Pancreas (tissue), 10 donors: Measurements from ENCODE around the gene RXFP4. TPM values are rescaled to one million over a fixed set of nuclear protein-coding genes. Genes with fewer than 3 reads are reported as not detected.

ENCODE experiments used
- ATAC-seq, 4 donors: fragments of 200-7000 bp; cut with Tn5 transposase; one replicate each; pipeline versions ENCODE4 v1.8.0 to v1.9.1; 2020; ENCODE audit warnings: mild to moderate bottlenecking in 4 of 4, moderate library complexity in 4 of 4
- DNase-seq, 6 donors: peaks; one replicate each; pipeline ENCODE4 v3.0.0-alpha.2; 2020
- FAIRE-seq: peaks from 2 replicates; lab custom pipeline; 2012; peaks lifted over from hg19 to GRCh38; lab: Jason Lieb, UNC
- H3K27ac ChIP-seq, 4 donors: fragments of 200-600 bp; sonication (generic); 1 replicate in 3 of 4; 2 replicates in 1 of 4; pipeline versions ENCODE4 v1.5.0 to v1.8.0; 2020
- H3K27me3 ChIP-seq, 4 donors: fragments of 200-600 bp; one replicate each; pipeline ENCODE4 v1.8.0; 2021
- H3K36me3 ChIP-seq, 3 donors: fragments of 200-600 bp; sonication (generic) in 1 of 3; one replicate each; pipeline versions ENCODE4 v1.5.0 to v1.8.0; 2020 to 2021
- H3K4me1 ChIP-seq, 3 donors: fragments of 200-600 bp; one replicate each; pipeline ENCODE4 v1.8.0; 2021
- H3K4me3 ChIP-seq, 4 donors: fragments of 200-600 bp; sonication (generic) in 2 of 4; one replicate each; pipeline versions ENCODE4 v1.5.0 to v1.8.0; 2020 to 2021
- H3K9me3 ChIP-seq, 4 donors: fragments of 200-600 bp; one replicate each; pipeline ENCODE4 v1.8.0; 2021
- CTCF ChIP-seq, 4 donors: fragments of 200-600 bp; sonication (generic) in 3 of 4; IDR thresholded peaks; one replicate each; pipeline versions ENCODE4 v1.5.0 to v1.8.0; 2021; ENCODE audit warnings: antibody characterized with exemption in 4 of 4
- WGBS, 2 donors: extraction: QIAGEN DNeasy Blood & Tissue Kit; methylation state at CpG; one replicate each; pipeline ENCODE4 v1.1.7; 2013; 5-methylcytosine and 5-hydroxymethylcytosine counted together
- intact Hi-C, 3 donors: fragments of 100-400 bp; cut with DNase I; formaldehyde crosslinking; loops; one replicate each; pipeline versions ENCODE4 v1.11.1 to v1.14.2; 2022
- polyA plus RNA-seq, 2 donors: library from polyadenylated mRNA; stranded (reverse); fragments of 200-250 nt; gene quantifications; one replicate each; pipeline ENCODE4 v1.2.3, GENCODE V29; 2013
- total RNA-seq, 6 donors: library from RNA; stranded (reverse); fragmentation: NEBNext Ultra II Directional in 4 of 6; extraction: Animal tissue kit (Norgen Biotek cat#: 25700) in 4 of 6; gene quantifications; one replicate each; pipeline versions ENCODE4 v1.2.1 to v1.2.4, GENCODE V29; 2021 to 2023
- donor health status: healthy with polysubstance abuse.
- donor health status: DM: no; HTN: no; CAD: no; lungs with moderate emphysema.
- donor health status: DM: no; HTN: no; CAD: no.
- donor health status: control.
- donor health status: control.
- donor health status: Bipolar disorder and iron deficiency.
- donor health status: DM: yes; HTN: yes; CAD: no.
- donor health status: DM: no; HTN: no; CAD: no.
- donor health status: DM: no; HTN: no; CAD: no.
- donor health status: DM: yes; HTN: yes; CAD: no.

The RXFP4 gene
- total and polyA plus RNA-seq, 8 donors, result 0.12 to 0.19 TPM; not detected in 6

- Histone ChIP-seq H3K4me3 (peak overlapping the region in 2 of 4 donors; percentile 57 to 83), H3K36me3 (no peaks in the 10 kb centered on the region), H3K4me1 (peaks cover 0 to 12% (median 0%) of the 10 kb centered on the region in 3 donors), H3K27ac (peak overlapping the region in 2 of 4 donors; percentile 50 to 85), H3K9me3 (no peaks in the 10 kb centered on the region), H3K27me3 (no peaks in the 10 kb centered on the region)
- ATAC-seq (no peak), FAIRE-seq (no peak), DNase-seq (no peak)
- intact Hi-C loops, result no loop called here
- 42 to 46% methylated on average over 4 of the region's 4 CpGs for WGBS, 2 donors
- no peak for TF ChIP-seq CTCF (IDR thresholded peaks at IDR 0.05)
Measured at GRCh38 chr1:155975375-155976061, 34.1 kb downstream of the RXFP4 start.

- no peaks in the 10 kb centered on the region for H3K27me3 ChIP-seq
- DNase-seq, result no peak
- WGBS, 2 donors, result 29 to 31% methylated on average over 14 of the region's 14 CpGs
- peak overlapping the region in 2 of 4 donors; percentile 57 to 83 for H3K4me3 ChIP-seq
- intact Hi-C loops, result no loop called here
- no peak for FAIRE-seq
- peaks cover 0 to 15% (median 0%) of the 10 kb centered on the region in 3 donors for H3K4me1 ChIP-seq
- TF ChIP-seq CTCF (IDR thresholded peaks at IDR 0.05), result no peak
- H3K27ac ChIP-seq, result peak overlapping the region in 2 of 4 donors; percentile 85 to 86
- no peak for ATAC-seq
- H3K9me3 ChIP-seq, result no peaks in the 10 kb centered on the region
- no peaks in the 10 kb centered on the region for H3K36me3 ChIP-seq
Measured at GRCh38 chr1:155976062-155976912, 34.8 kb downstream of the RXFP4 start.

GRCh38 chr1:155976913-155977689 lies 35.7 kb downstream of the RXFP4 start:
- no peak for TF ChIP-seq CTCF (IDR thresholded peaks at IDR 0.05)
- Histone ChIP-seq H3K4me1 (peaks cover 0 to 15% (median 0%) of the 10 kb centered on the region in 3 donors), H3K9me3 (no peaks in the 10 kb centered on the region), H3K36me3 (no peaks in the 10 kb centered on the region), H3K27ac (peak overlapping the region in 3 of 4 donors; percentile 37 to 86 (median 85)), H3K27me3 (no peaks in the 10 kb centered on the region), H3K4me3 (peak overlapping the region; percentile 57 to 89 (median 80))
- FAIRE-seq (no peak), ATAC-seq (peak in 3 of 4 donors; percentile 8 to 22 (median 9)), DNase-seq (no peak)
- 33 to 44% methylated on average over 5 of the region's 5 CpGs for WGBS, 2 donors
- intact Hi-C loops, result no loop called here

GRCh38 chr1:155977690-155978324 lies 36.4 kb downstream of the RXFP4 start:
- no peak for TF ChIP-seq CTCF (IDR thresholded peaks at IDR 0.05)
- peak; percentile 66 to 69 (median 67) for ATAC-seq
- FAIRE-seq, result no peak
- peak overlapping the region; percentile 37 to 86 (median 81) for H3K27ac ChIP-seq
- H3K4me1 ChIP-seq, result peaks cover 0 to 15% (median 0%) of the 10 kb centered on the region in 3 donors
- no peaks in the 10 kb centered on the region for H3K36me3 ChIP-seq
- no peaks in the 10 kb centered on the region for H3K27me3 ChIP-seq
- H3K9me3 ChIP-seq, result no peaks in the 10 kb centered on the region
- intact Hi-C loops, result no loop called here
- 1 to 2% methylated on average over 38 to 52 of the region's 52 CpGs for WGBS, 2 donors
- DNase-seq, result peak in 1 of 6 donors; percentile 67
- H3K4me3 ChIP-seq, result peak overlapping the region; percentile 57 to 89 (median 80)
